Kidney epithelial cell (primary cell): ENCODE data around the gene MTMR3. TPM values are rescaled to one million over a fixed set of nuclear protein-coding genes. Genes with fewer than 3 reads are reported as not detected.

Experiments used
- DNase-seq: peaks from one replicate; pipeline ENCODE4 v3.0.0-alpha.2; 2010; ENCODE audit warnings: low read depth
- H3K27me3 ChIP-seq: 2 replicates; pipeline ENCODE4 v1.6.0; 2011; ENCODE audit warnings: low read length; ENCODE audit not compliant: control insufficient read depth, insufficient read depth
- H3K36me3 ChIP-seq: 2 replicates; pipeline ENCODE4 v1.5.1; 2011; ENCODE audit warnings: low read length; ENCODE audit not compliant: control insufficient read depth, insufficient read depth
- H3K4me3 ChIP-seq: 2 replicates; pipeline ENCODE4 v1.5.1; 2011; ENCODE audit warnings: low read depth, mild to moderate bottlenecking, control low read depth, low read length
- CTCF ChIP-seq: IDR thresholded peaks from 2 replicates; pipeline ENCODE4 v1.5.1; 2011; ENCODE audit warnings: mild to moderate bottlenecking, moderate library complexity, low read length, control low read depth, inconsistent platforms; ENCODE audit not compliant: insufficient read depth, poor library complexity, severe bottlenecking
- total RNA-seq: library from RNA; depleted of rRNA; stranded (reverse); fragments of >200 nt; gene quantifications from 2 replicates; pipeline ENCODE4 v1.2.3, GENCODE V29; 2015

The MTMR3 gene
- total RNA-seq, 1 donor from 2014 or later = 31.9 TPM

DNA sequence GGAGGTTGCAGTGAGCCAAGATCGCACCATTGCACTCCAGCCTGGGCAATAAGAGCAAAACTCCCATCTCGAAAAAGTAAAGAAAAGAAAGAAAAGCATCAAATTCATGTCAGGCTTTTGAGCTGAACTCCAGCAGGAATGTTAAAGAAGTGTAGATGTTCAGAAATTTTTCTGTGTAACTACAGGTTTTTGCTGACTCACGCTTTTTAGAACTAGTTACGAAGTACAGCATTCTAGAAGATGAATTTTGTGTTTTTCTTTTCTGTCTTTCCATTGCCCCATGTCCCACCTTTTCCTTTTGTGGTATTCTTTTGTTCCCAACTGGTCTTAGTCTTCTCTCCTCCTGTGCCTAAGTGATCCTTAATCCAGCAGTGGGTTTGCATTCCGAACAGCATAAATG lies 141.3 kb downstream of the MTMR3 start:
- H3K4me3 ChIP-seq = no peak overlapping the region
- TF ChIP-seq CTCF = no peak
- H3K36me3 ChIP-seq = peaks cover 8% of the 10 kb centered on the region
- no peak for DNase-seq
- H3K27me3 ChIP-seq = no peaks in the 10 kb centered on the region

DNA sequence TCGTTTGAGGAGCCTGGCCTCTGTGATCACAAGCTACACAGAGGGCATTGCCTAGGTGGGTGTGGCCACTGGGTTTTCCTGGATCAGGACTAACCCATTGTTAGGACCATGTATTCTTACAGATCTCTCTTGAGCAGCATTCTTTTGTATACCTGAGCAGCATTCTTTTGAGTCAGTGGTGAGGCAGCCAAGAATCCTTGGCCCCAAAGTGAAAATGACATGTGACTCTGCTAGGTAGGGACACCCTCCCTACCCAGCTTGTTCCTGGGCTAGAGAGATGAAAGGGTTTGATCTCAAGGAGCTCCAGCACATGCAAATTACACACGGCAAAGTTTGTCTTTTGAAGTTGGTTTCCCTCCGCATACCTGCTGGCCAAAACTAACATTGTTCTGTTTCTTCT lies 142.2 kb downstream of the MTMR3 start:
- no peak overlapping the region for H3K4me3 ChIP-seq
- H3K36me3 ChIP-seq = peaks cover 8% of the 10 kb centered on the region
- H3K27me3 ChIP-seq = no peaks in the 10 kb centered on the region

DNA sequence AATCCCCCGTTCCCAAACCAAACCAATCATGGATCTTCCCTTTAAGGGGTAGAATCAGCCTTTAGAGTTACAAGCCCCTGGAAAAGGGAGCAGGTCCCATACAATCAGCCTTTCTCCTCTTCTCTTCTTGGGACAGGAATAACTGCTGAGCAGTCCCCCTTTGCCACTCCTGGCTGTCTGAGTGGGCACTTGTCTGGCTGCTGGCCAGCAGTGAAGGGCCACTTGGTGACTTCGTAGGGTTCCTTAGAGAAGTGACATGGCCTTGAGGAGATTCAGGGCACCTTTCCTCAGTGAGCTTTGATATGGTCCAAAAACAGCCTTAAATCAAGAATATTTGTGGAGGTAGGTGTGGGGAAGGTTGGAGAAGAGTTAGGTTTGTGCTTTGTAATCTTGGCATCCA lies 143.8 kb downstream of the MTMR3 start:
- no peak overlapping the region for H3K4me3 ChIP-seq
- no peak for DNase-seq
- H3K27me3 ChIP-seq = no peaks in the 10 kb centered on the region
- no peak for TF ChIP-seq CTCF
- peaks cover 6% of the 10 kb centered on the region for H3K36me3 ChIP-seq

More for the DNA sequence above, 142.2 kb downstream of the MTMR3 start:
- TF ChIP-seq CTCF = no peak
- DNase-seq = no peak

- Histone ChIP-seq H3K4me3 (no peak overlapping the region), H3K36me3 (peaks cover 6% of the 10 kb centered on the region), H3K27me3 (no peaks in the 10 kb centered on the region)
- no peak for DNase-seq
- TF ChIP-seq CTCF = no peak
Observed at GRCh38 chr22:30027169-30027568, 144.2 kb downstream of the MTMR3 start.

GRCh38 chr22:30027791-30028190 lies 144.8 kb downstream of the MTMR3 start:
- DNase-seq = no peak
- Histone ChIP-seq H3K4me3 (no peak overlapping the region), H3K27me3 (no peaks in the 10 kb centered on the region), H3K36me3 (peaks cover 6% of the 10 kb centered on the region)
- no peak for TF ChIP-seq CTCF

GRCh38 chr22:30028731-30029130 lies 145.8 kb downstream of the MTMR3 start:
- no peaks in the 10 kb centered on the region for H3K27me3 ChIP-seq
- no peak overlapping the region for H3K4me3 ChIP-seq
- TF ChIP-seq CTCF = no peak
- no peak for DNase-seq
- H3K36me3 ChIP-seq = peaks cover 6% of the 10 kb centered on the region
